GM18867 (cell line): ENCODE data around the gene SRGAP3.

Experiments used
- ATAC-seq: cut with Tn5 transposase; IDR thresholded peaks from one replicate; pipeline ENCODE4 v1.9.1; 2021; ENCODE audit warnings: mild to moderate bottlenecking, moderate library complexity; ENCODE audit not compliant: unreplicated experiment

The SRGAP3 gene

GRCh38 chr3:9180764-9181117 lies 68.7 kb downstream of the SRGAP3 start:
- no peak for ATAC-seq

GRCh38 chr3:9179826-9180763 lies 69.4 kb downstream of the SRGAP3 start:
- no peak for ATAC-seq

GRCh38 chr3:9178697-9179096 lies 70.7 kb downstream of the SRGAP3 start:
- ATAC-seq, result no peak

GRCh38 chr3:9175421-9175820 lies 74.0 kb downstream of the SRGAP3 start:
- no peak for ATAC-seq

- ATAC-seq, result no peak
Measured at GRCh38 chr3:9173445-9173844, 76.0 kb downstream of the SRGAP3 start.

GRCh38 chr3:9172851-9173321 lies 76.6 kb downstream of the SRGAP3 start:
- no peak for ATAC-seq

GRCh38 chr3:9170851-9171160 lies 78.6 kb downstream of the SRGAP3 start:
- ATAC-seq, result no peak

GRCh38 chr3:9169956-9170850 lies 79.2 kb downstream of the SRGAP3 start:
- peak; percentile 31 for ATAC-seq

- no peak for ATAC-seq
Measured at GRCh38 chr3:9169326-9169725, 80.1 kb downstream of the SRGAP3 start.

GRCh38 chr3:9168241-9168741 lies 81.2 kb downstream of the SRGAP3 start:
- ATAC-seq, result peak; percentile 98

GRCh38 chr3:9167222-9167621 lies 82.2 kb downstream of the SRGAP3 start:
- ATAC-seq, result no peak

GRCh38 chr3:9165421-9165820 lies 84.0 kb downstream of the SRGAP3 start:
- ATAC-seq, result no peak

GRCh38 chr3:9163289-9163688 lies 86.2 kb downstream of the SRGAP3 start:
- ATAC-seq, result no peak

GRCh38 chr3:9161811-9162210 lies 87.6 kb downstream of the SRGAP3 start:
- ATAC-seq, result no peak

- no peak for ATAC-seq
Measured at GRCh38 chr3:9161298-9161697, 88.1 kb downstream of the SRGAP3 start.

GRCh38 chr3:9158865-9159630 lies 90.4 kb downstream of the SRGAP3 start:
- no peak for ATAC-seq

GRCh38 chr3:9157651-9158362 lies 91.6 kb downstream of the SRGAP3 start:
- no peak for ATAC-seq

- ATAC-seq, result no peak
Measured at GRCh38 chr3:9156604-9157003, 92.8 kb downstream of the SRGAP3 start.

- ATAC-seq, result no peak
Measured at GRCh38 chr3:9155028-9155427, 94.4 kb downstream of the SRGAP3 start.

- no peak for ATAC-seq
Measured at GRCh38 chr3:9153904-9154619, 95.4 kb downstream of the SRGAP3 start.
